SU-DHL-6 (cell line): ENCODE results near the gene HS3ST4.

Experiments used
- H2AFZ ChIP-seq: fragments of 200-600 bp; sonication (generic); 2 replicates; pipeline ENCODE4 v1.6.1; 2014; ENCODE audit warnings: low read depth, mild to moderate bottlenecking, moderate library complexity, mixed read lengths, antibody characterized with exemption, low read length; ENCODE audit not compliant: severe bottlenecking
- H3F3A ChIP-seq: fragments of 200-600 bp; shearing (Covaris generic); 2 replicates; pipeline ENCODE4 v1.6.0; 2016; ENCODE audit warnings: antibody characterized with exemption, mild to moderate bottlenecking; ENCODE audit not compliant: insufficient read depth
- H3K27ac ChIP-seq: fragments of 200-600 bp; sonication (generic); 2 replicates; pipeline ENCODE4 v1.5.1; 2016; ENCODE audit warnings: low read depth, mild to moderate bottlenecking, low read length, moderate library complexity, mixed read lengths
- H3K27me3 ChIP-seq: fragments of 200-600 bp; sonication (generic), shearing (Covaris generic); 2 replicates; pipeline ENCODE4 v1.6.0; 2014; ENCODE audit warnings: mild to moderate bottlenecking, low read length
- H3K36me3 ChIP-seq: fragments of 200-600 bp; sonication (generic); 2 replicates; pipeline ENCODE4 v1.6.1; 2014; ENCODE audit warnings: mild to moderate bottlenecking, low read length, mixed read lengths
- H3K4me2 ChIP-seq: fragments of 300-600, 200-600 bp; shearing (Covaris generic), sonication (generic); 2 replicates; pipeline ENCODE4 v1.6.0; 2014; ENCODE audit warnings: low read length, low read depth, mild to moderate bottlenecking; ENCODE audit not compliant: poor library complexity, severe bottlenecking
- H3K4me3 ChIP-seq: fragments of 200-600 bp; sonication (generic); 2 replicates; pipeline ENCODE4 v1.5.1; 2014; ENCODE audit warnings: antibody characterized with exemption, low read length, mild to moderate bottlenecking, mixed read lengths; ENCODE audit not compliant: insufficient read depth, poor library complexity, severe bottlenecking
- H3K79me2 ChIP-seq: fragments of 200-600 bp; sonication (generic); 2 replicates; pipeline ENCODE4 v1.6.1; 2014; ENCODE audit warnings: mild to moderate bottlenecking, low read length, moderate library complexity; ENCODE audit not compliant: insufficient read depth
- H3K9ac ChIP-seq: fragments of 200-600 bp; sonication (generic); 2 replicates; pipeline ENCODE4 v1.7.0; 2014; ENCODE audit warnings: mild to moderate bottlenecking, low read length
- H3K9me2 ChIP-seq: fragments of 200-600 bp; sonication (generic); replicated peaks from 2 replicates; pipeline ENCODE4 v1.6.1; 2014; ENCODE audit warnings: low read length; ENCODE audit not compliant: insufficient read depth
- H3K9me3 ChIP-seq: fragments of 200-600 bp; sonication (generic); 2 replicates; pipeline ENCODE4 v1.6.1; 2014; ENCODE audit warnings: low read length, mixed read lengths; ENCODE audit not compliant: insufficient read depth
- H4K20me1 ChIP-seq: fragments of 200-600 bp; sonication (generic); 2 replicates; pipeline ENCODE4 v1.6.1; 2014; ENCODE audit warnings: low read depth, mild to moderate bottlenecking, antibody characterized with exemption, low read length, moderate library complexity, mixed read lengths
- EZH2phosphoT487 ChIP-seq: fragments of 200-600 bp; sonication (generic), shearing (Covaris generic); conservative IDR thresholded peaks from 2 replicates; pipeline ENCODE4 v1.6.1; 2018; ENCODE audit warnings: mild to moderate bottlenecking, antibody characterized with exemption, low read length, moderate library complexity, mixed read lengths
- TF ChIP-seq, protein P1 (sequence below): fragments of 200-600 bp; sonication (generic); IDR thresholded peaks from one replicate; pipeline ENCODE4 v1.5.1; 2017; ENCODE audit warnings: antibody characterized with exemption, mild to moderate bottlenecking, low read length, moderate library complexity; ENCODE audit not compliant: insufficient read depth, poor library complexity, severe bottlenecking

The HS3ST4 gene

DNA sequence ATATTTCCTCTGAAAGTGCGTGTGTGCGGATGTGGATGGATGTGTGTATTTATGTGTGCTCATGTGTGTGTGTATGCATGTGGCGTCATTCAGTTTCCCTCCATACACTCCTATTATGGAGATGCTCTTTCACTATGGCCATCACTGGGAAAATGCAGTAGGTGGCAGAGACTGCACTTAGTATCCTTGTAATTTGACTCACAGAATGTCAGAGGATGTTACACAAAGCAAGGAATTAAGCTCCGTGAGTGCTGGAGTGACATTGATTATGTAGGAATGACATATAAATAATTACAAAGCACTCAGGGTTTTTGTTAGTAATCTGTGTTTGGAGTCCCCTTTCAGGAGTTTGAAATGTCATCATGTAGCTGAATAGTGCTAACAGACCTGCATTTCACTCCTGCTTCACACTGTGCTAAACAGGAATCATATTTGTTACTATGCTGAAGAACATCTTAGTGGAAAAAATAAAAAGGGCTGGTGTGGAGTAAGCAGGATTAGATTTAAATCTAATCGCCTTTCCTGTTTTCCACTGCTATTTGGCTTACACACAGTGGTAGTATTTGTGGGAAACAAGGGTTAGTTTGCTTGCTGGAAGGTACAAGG, 59.6 kb downstream of the HS3ST4 start:
- Histone ChIP-seq H3K27me3 (no peaks in the 10 kb centered on the region), H3K79me2 (no peaks in the 10 kb centered on the region), H3K9me3 (no peaks in the 10 kb centered on the region), H3K27ac (no peak overlapping the region), H3F3A (no peaks in the 10 kb centered on the region), H3K4me3 (no peak overlapping the region), H3K9ac (no peak overlapping the region), H4K20me1 (no peaks in the 10 kb centered on the region), H3K9me2 (no peaks in the 10 kb centered on the region), H3K4me2 (no peak overlapping the region), H3K36me3 (no peaks in the 10 kb centered on the region), H2AFZ (no peak overlapping the region)
- TF ChIP-seq, protein P1, sequence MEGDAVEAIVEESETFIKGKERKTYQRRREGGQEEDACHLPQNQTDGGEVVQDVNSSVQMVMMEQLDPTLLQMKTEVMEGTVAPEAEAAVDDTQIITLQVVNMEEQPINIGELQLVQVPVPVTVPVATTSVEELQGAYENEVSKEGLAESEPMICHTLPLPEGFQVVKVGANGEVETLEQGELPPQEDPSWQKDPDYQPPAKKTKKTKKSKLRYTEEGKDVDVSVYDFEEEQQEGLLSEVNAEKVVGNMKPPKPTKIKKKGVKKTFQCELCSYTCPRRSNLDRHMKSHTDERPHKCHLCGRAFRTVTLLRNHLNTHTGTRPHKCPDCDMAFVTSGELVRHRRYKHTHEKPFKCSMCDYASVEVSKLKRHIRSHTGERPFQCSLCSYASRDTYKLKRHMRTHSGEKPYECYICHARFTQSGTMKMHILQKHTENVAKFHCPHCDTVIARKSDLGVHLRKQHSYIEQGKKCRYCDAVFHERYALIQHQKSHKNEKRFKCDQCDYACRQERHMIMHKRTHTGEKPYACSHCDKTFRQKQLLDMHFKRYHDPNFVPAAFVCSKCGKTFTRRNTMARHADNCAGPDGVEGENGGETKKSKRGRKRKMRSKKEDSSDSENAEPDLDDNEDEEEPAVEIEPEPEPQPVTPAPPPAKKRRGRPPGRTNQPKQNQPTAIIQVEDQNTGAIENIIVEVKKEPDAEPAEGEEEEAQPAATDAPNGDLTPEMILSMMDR: no peak
- no peak for TF ChIP-seq EZH2phosphoT487

DNA sequence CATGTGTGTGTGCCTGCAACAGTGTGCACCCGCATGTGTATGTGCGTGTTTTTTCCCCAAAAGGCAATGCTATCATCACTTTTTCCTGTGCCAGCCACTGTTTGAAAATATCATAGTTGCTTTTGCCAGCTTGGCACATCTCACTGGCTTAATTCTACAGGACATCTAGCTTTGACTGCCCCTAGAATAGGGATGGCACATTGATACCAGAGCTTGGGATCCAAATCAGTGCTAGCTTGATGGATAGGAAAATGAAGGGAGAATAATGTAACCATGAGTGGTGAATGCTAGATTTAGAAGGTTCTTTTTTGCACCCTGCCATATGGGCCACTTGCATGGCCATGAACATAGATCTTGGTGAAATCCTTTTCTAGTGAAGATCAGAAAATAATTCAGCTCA, 72.7 kb downstream of the HS3ST4 start:
- no peak overlapping the region for H3K4me2 ChIP-seq
- no peak overlapping the region for H3K4me3 ChIP-seq
- no peaks in the 10 kb centered on the region for H3K9me3 ChIP-seq
- no peaks in the 10 kb centered on the region for H3F3A ChIP-seq
- no peak overlapping the region for H3K9ac ChIP-seq
- no peak overlapping the region for H2AFZ ChIP-seq
- H3K27me3 ChIP-seq: no peaks in the 10 kb centered on the region
- no peaks in the 10 kb centered on the region for H3K9me2 ChIP-seq
- TF ChIP-seq, protein P1: no peak
- TF ChIP-seq EZH2phosphoT487: no peak
- no peak overlapping the region for H3K27ac ChIP-seq
- H3K36me3 ChIP-seq: no peaks in the 10 kb centered on the region
- no peaks in the 10 kb centered on the region for H3K79me2 ChIP-seq
- no peaks in the 10 kb centered on the region for H4K20me1 ChIP-seq

DNA sequence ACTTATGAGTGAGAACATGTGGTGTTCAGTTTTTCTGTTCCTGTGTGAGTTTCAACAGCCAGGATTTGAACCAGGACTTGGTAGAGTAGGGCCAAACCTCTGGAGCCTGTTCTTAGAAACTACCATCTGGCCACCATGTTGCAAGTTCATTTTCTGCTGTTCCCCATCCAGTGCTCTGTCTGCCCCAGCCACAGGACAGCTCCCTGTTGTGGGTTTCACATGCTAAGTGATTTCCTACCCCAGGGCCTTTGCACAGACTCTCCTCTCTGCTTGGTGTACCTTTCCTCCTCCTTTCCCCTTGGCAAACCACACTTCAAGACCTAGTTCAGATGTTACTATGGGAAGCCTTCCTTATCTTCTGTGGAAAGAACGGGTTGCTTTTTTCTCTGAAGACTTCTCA, 79.5 kb downstream of the HS3ST4 start:
- Histone ChIP-seq H3F3A (no peaks in the 10 kb centered on the region), H3K36me3 (no peaks in the 10 kb centered on the region), H3K4me3 (no peak overlapping the region), H3K27ac (no peak overlapping the region), H3K9me3 (no peaks in the 10 kb centered on the region), H3K9ac (no peak overlapping the region), H3K27me3 (no peaks in the 10 kb centered on the region), H3K9me2 (no peaks in the 10 kb centered on the region), H2AFZ (no peak overlapping the region), H3K4me2 (no peak overlapping the region), H4K20me1 (no peaks in the 10 kb centered on the region), H3K79me2 (no peaks in the 10 kb centered on the region)
- TF ChIP-seq, protein P1: no peak
- no peak for TF ChIP-seq EZH2phosphoT487
